SHP77 (cell line): Measurements from ENCODE around the gene ZNF672.
"Not testable (repeated sequence)": the region's sequence is repeated elsewhere in the genome, so short reads cannot be mapped to it uniquely, and the experiment has no call there.

Experiments used
- DNase-seq, 2 experiments: peaks; one replicate each; lab custom pipeline; 2025; lab: John Stamatoyannopoulos, UW

Gene ZNF672

DNA sequence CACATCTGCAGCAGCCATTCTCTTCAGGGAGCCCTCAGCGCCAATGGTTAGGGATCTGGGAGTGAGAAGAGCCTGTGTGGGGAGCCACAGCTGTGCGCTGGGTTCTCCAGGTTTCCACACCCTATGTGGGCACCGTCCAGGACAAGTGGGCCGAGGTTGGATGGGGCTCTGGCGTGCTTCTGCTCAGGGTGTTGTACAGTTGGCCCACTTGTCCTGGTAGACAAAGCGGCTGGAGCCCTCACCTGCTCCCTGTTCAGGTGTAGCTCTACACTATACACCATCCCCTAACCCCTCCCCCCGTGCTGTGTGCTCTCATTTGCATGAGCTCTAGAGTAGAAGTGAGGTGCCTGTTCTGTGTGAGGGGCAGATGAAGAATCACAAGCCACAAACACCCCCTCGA lies 24.5 kb upstream of the ZNF672 start:
- no peak for DNase-seq

DNA sequence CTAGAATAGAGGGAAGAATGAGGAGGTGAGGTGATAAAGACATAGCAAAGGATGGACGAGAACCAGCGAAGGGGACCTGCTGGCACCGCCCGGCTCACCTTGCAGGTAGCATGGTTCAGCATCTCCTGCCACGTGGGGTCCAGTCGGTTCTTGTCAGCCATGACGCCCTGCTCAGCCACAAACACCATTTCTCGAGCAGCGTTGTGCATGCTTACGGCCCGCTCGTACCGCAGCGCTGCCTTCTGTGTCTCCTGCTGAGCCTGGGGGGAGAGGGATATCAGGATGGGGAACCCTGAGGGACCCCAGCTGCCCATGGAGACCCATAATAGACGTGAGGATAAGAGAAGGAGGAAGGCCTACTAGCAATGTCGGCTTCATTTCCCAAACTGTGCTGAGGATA lies 23.7 kb upstream of the ZNF672 start:
- DNase-seq: no peak

DNA sequence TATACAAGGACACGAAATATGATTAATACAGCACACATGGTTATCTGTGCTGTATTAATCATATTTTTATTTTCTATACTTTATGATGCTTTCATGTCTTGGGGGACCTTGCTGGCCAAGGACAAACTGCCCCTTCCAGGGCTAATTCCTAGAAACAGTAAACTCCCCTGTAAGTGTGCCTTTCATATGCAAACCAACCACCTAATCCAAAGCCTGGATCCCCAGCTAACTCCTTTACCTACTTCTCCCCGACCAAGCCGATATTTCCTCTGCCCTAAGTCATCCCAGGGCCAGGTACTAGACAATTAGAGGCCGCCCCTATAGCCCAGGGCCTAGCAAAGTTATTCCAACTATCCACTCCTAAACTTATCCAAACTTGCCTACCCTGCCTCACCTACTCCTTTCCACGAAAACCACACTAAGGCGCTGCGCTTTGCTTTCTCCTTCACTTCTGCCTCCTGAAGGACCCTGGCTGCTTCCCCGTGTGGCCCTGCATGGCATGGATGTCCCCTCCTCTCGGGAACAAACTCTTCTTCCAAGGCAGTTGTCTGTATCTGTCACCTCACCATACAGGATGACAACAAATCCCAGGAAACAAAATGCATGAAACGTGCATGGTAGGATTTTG lies 22.5 kb upstream of the ZNF672 start:
- DNase-seq: no peak

DNA sequence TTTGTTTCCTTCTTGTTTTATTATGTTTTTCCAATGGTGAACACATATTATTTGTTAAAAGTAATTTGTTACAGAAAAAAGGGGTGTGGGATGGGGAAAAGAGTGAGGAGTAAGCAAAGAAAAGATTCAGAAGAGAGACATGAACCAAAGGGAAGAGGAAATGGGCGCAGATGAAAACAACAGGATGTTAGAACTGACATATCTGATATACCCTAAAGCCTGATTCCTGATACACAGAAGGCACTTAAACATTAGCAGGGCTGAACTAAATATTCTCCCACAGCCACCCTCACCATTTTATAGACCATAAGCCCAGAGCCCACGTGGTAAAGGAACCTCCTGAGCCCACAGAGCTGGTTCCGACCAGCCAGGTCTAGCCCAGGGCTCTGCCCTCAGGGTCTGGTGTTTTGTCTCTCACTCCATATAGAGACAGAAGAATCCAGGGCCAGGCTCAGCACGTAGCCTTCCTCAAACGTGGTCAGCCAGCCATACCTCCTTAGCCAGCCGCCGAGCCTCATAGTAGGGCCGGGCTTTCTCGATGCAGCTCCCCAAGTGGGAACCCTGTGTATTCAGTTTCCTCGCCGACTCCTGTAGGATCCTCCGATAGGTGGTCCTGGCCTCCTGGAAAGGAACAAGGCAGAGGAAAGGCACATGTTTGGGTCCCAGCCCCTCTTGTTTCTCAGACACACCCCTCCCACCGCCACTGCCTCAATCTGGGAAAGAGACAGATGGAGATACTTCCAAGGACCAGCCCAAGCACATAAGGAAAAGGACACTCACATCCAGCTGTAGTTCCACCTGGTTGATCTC lies 21.8 kb upstream of the ZNF672 start:
- DNase-seq: no peak

DNA sequence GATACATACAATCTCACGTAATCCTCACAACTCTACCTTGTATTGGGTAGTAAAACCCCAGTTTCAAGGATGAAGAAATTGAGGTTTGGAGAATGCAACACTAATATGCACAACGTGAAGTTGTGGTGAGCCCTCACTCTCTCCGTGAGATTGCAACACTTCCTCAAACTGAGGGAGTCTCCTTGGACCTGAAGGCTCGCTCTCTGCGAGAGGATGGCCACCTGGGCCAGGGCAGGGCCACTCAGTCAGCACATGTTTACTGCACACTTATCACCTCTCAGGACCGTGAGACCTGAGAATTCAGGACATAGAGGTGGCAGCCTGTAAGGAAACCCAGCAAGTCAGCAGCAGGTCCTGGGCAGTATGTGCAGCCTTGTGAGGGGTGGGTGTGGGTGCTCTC lies 21.0 kb upstream of the ZNF672 start:
- no peak for DNase-seq

DNA sequence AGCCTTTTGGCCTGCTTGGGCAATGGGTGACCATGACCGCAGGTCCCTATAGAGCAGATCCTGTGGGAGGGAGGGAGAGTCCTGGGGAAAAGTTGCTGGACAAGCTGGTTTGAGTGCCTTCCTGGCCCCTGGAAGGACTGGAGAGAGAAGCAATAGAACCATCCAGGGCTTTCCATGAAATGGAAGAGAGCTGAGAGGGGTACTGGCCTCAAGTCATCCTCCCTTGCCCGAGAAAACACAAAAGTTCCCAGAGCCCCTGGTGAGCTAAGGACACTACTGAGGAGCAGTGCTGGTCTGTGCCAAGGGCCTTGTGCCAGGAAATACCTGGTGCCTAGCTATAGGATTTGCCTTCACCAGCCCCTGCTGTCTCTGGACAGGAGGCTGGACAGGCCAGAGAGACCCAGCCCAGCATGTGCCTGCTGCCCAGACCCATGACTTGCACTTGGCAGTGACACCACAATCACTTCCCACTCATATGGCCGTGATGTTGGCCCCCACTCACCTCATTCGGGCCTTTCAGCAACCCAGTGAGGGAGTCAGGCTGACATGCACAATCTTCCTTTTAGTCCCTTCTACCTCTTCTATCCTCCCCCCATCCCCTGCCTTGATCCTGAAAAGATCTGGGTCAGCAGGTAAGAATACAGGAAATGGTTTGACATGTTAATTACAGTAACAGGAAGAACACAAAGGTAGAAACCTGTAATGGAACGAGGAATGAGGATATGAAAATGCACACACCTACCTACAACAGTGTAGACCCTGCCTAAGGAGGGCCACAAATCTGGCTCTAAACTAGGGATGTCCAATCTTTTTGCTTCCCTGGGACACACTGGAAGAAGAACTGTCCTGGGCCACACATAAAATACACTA lies 19.3 kb upstream of the ZNF672 start:
- no peak for DNase-seq

DNA sequence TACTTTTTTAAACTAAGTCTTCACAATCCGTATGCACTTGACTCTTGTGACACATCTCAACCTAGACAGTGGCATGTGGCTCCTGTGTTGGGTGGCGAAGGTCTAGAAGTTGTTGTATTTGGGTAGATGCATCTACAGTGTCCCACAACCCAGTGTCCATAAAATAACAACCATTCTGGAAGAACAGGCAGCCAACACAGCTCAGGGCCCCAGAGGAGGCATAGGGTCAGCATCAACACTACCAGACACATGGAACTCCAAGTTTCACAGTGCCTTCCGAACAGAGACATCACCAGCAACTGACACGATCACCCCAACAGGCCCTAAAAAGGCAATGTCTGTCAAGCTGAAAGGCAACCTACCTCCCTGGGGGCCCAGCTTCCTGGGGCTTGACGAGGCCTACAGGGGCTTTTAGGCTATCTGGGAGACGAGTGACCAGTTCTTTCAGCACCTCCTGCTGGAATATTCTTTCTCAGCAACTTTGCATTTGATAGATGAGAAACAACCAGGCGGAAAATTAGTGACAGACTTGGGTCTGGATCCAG lies 17.9 kb upstream of the ZNF672 start:
- no peak for DNase-seq

DNA sequence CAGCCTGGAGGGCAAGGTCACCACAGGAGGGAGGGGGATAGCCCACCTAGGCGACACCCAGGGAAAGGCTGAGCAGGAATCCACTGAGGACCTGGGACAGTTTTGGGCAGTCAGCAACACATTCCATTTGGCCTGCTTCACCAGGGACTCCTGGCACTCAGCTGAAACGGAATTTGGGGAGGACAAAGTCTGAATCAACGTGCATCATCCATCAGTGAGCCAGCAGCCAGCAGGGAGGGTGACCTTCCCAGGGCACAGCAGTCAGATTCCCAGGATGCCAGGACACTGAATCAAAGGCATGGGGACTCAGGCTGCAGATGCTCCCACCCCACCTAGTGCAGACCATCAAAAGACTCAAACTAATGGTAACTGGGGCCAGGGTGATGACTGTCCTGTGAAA lies 16.9 kb upstream of the ZNF672 start:
- no peak for DNase-seq

DNA sequence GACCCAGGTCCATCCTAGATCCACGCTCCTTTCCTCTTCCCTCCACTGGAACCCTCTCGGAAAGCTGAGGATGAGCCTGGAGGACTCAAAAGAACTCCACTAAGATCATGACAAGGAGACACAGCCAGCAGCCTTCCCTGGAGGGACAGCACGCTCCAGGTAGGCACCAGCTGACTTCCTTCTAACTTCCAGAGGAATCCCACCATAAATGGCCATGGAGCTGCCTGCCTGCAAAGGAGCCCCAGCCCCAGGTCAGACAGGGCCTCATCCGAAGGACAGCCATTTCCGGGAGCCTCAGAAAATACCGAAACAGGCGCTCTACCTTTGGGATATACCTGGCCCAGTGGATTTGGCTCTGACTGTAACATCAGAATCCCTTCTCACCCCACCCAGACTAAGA lies 16.4 kb upstream of the ZNF672 start:
- DNase-seq: no peak

DNA sequence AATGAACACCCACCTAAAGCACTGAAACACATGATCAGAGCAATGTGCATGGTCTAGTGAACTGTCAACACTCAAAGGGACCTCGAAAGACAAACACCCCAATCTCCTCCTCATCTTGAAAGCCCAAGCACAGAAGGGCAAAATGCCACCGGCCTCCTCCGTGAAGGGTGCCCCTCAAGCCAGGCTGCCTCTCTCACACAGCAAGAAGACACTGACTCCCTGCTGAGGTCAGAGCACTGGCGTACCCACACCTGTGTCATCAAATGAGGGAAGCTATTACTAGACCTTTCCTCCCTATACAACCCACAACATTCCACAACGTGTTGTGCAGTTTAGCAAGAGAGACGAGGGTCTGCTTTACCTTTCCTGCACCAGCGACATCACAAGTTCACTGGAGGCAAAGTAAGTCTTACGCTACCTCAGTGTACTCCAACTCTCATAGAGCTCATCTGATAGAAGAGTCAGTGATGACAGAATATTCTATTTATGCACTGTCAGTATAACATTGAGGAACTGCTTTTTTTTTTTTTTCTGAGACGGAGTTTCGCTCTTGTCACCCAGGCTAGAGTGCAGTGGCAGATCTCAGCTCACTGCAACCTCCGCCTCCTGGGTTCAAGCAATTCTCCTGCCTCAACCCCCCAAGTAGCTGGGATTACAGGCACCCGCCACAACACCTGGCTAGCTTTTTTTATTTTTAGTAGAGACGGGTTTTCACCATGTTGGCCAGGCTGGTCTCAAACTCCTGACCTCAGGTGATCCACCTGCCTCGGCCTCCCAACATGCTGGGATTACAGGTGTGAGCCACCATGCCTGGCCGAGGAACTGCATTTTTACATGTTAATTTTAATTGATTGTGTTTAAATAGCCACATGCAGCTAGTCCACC lies 15.6 kb upstream of the ZNF672 start:
- no peak for DNase-seq

DNA sequence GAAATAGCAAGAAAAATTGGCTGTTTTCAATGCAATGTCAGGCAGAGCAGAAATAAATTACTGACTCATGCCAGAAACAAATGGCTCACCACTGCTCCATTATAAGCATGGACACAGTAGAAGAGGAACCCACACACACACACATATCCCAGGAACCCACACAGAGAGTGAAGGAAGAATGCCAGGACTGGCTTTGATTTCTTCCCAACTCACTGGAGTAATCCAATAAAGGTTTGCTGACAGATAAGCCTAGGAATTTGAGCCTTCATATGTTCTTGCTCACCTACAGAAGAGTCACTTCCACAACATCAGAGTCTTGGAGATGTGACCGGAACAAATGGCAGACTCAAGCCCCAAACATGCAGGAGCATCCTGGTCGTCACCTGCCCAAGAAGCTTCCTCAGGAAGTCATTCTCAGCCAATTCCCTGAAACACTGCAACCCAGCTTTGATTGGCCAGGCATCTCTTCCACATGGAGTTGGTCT lies 14.5 kb upstream of the ZNF672 start:
- DNase-seq: no peak

DNA sequence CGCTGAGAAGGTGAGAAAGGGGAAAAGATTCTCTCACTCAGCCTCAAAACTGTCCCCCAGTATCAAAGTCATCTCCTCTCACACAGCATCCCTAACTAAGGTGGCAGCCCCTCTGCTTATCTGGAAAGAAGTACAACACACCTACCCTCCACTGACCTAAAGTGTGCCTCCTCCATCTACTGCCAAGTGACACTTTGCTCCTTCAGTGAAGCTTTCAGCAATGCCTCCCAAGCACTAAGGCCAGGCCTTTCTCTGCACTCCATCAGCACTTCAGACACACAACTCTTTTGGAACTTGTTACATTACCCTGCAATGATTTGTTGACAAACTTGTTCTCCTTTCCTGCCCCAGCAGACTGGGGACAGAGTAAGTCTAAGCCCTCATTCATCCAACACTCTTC lies 13.7 kb upstream of the ZNF672 start:
- no peak for DNase-seq

DNA sequence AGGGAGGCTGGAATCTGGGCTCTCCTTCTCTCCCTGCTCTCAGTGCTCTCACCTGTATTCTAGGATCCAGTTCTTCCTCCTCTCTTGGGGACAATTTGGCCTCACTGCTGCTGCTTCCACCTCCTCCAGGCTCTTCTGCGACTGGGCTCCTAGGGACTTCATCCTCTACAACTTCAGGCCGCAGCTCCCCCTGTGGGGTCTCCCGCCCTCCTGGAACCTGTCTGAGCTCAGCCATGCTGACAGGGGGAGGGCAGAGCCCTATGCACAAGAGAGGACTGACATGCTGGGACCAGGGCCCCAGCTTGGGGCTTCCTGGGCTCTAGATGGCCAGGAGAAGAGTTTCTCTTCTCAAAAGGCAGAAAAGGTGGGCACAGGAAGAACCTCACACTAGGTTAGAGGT lies 13.3 kb upstream of the ZNF672 start:
- no peak for DNase-seq

DNA sequence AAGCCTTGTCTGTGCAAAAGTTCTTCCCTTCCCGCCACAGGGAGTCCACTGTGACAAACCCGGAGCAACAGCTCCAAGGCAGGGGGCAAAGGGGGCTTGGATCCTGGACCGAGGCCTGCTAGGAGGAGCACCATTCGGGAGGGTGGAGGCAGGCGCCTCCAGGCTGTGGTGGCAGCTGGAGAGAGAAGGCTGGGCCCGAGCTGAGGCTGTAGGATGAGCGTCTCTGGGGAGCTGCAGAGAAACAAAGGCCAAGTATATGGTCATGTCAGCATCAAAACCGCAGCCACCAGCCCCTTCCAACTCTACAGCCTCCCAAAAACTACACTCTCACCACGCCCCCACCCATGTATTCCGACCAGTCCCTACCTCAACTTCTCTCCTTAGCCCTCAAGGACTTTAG lies 12.9 kb upstream of the ZNF672 start:
- no peak for DNase-seq

DNA sequence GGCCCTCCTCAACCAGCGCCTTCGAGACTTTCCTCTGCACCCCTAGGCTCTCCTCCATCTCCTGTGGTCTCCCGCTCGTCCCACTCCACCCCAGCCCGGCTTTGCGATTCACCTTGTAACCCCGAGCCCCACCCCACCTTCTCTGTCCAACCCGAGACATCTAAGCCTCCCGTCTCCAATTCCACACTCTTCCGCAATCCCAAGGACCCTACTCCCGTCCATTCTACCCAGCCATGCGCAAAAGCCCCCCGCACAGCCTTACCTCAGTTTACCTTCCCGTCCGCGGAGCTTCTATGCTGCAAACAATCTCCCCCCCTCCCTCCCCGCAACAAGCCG lies 12.5 kb upstream of the ZNF672 start:
- no peak for DNase-seq

DNA sequence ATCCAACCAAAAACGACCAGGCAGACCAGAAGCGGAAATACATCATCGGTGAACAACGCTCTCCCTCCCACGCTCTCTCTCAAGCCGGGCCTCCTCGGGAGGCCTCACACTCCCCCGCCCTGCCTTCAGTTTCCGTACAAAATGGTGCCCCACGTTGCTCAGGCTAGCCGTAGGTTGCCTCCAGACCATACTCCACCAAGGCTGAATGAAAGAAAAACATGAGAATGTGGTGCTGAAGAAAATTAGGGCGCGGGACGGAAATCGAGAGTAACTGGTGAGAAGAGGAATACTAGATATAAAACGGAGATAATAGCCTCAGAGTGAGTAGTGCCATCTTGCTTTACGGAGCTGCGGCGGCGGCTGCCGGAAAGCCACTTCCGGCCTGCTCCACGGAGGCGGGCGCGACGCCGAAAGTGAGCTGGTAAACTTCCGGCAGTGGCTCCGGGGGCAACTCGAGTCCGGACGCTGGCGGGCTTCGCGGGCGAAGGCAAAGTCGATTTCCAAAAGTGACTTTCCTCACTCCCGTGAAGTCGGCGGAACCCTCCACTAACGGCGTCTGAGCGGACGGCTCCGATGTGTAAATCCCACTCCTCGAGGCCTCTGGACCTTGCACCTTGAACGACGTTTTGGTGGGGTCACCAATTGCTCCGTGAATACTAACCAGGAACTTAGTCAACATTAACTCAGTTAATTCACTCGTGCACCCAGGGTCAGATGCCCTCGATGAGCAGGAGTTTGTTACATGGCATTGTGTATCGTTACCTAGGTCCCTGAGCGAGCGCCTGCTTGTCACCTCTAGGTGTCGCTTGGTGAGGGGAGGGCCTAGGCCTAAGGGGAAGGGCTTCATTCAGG lies 11.9 kb upstream of the ZNF672 start, which contains the start of gene SH3BP5L:
Gene SH3BP5L (minus strand): TSS at position 7 of the 852 bp plus-strand sequence. CDS start 980 bp downstream, outside the sequence.
- DNase-seq: peak; percentile 92 to 93

DNA sequence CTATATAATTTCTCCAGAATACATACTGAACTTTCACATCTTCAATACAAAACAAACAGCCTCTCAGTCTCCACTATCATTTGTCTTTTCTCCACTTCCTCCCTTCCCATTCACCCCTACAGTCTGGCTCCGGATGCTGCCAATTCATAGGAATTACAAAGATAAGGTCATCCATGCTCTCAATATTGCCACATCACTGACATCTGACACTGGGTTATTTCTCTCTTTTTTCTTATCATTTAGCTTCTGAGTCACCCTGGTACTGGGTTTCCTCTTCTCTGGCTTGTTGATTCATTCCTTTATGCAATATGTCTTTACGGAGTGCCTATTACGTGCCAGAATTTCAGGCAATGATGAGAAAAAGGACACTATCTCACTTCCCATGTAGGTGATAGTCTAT lies 9.2 kb upstream of the ZNF672 start:
- DNase-seq: no peak

DNA sequence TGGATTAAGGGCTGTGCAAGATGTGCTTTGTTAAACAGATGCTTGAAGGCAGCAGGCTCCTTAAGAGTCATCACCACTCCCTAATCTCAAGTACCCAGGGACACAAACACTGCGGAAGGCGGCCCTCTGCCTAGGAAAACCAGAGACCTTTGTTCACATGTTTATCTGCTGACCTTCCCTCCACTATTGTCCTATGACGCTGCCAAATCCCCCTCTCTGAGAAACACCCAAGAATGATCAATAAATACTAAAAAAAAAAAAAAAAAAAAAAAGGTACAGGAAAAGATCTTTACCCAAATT lies 7.4 kb upstream of the ZNF672 start:
- not testable (repeated sequence) for DNase-seq

DNA sequence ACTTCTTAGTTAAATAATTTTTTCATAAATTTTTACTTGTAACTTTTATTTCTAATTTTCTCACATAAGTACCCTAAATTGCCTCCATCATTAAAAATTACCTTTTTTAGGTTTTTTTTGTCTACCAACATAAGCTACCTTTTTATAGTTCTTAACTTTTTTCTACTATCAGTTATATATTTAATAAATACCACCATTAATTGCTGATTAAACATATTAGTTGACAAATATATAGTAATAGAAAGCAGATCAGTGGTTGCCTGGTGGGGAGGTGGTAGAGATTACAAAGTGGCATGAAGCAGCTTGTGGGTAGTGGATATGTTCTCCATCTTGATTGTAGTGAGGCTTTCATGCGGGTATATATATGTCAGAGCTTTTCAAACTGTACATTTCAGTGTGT lies 6.2 kb upstream of the ZNF672 start:
- DNase-seq: no peak

DNA sequence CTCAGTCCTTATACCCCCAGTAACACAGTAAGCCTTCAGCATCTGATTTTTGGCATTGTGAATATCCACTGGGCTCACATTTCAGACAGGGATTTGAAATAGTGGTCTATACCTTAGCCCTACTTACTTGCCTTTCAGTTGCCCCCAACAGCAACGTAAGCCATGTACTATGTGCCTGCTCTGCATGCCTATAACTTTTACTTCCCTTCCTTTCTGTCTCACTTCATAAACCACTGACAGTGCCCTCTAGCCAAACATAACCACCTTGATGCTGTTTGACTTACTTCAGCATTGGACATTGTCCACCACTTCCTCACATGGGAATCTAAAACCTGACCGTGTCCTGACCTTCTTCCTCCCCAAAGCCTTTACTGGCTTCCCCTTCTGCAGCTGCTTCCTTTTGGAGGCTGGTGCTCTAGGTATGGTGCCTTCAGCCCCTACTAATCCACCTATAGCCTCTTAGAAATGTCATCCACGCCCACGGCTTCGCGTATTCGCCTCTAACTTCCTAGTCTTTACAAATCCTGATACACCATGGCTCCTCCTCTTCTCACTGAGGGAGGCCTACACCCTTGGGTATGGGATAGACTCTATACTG lies 3.6 kb upstream of the ZNF672 start:
- no peak for DNase-seq
